K562 (cell line): ENCODE data around the gene AP2S1. TPM values are rescaled to one million over a fixed set of nuclear protein-coding genes. Genes with fewer than 3 reads are reported as not detected.

Experiments
- ARID2 ChIP-seq: fragments of 450-650 bp; IDR thresholded peaks from 2 replicates; pipeline ENCODE4 v1.6.1; 2017; ENCODE audit warnings: antibody characterized with exemption, mild to moderate bottlenecking
- FOXA3 ChIP-seq, 2 experiments: fragments of 450-650 bp in 1 of 2; sonication (generic) in 1 of 2; formaldehyde crosslinking; IDR thresholded peaks in 1 of 2; conservative IDR thresholded peaks in 1 of 2; 2 replicates each; pipeline versions ENCODE4 v1.4.0 to v1.8.0; 2020 to 2022; ENCODE audit warnings: mild to moderate bottlenecking in 2 of 2, missing genetic modification reagents in 1 of 2
- KLF6 ChIP-seq: fragments of 250-450 bp; sonication (Bioruptor Pico); IDR thresholded peaks from 2 replicates; pipeline ENCODE4 v1.4.0; 2020; ENCODE audit warnings: mild to moderate bottlenecking, moderate library complexity, borderline replicate concordance
- SMARCA5 ChIP-seq: fragments of 450-650 bp; IDR thresholded peaks from 2 replicates; pipeline ENCODE4 v1.6.1; 2016
- SRF ChIP-seq, 2 experiments: fragments of 250-450, 450-650 bp in 1 of 2; sonication (Bioruptor Pico) in 1 of 2; sonication (generic) in 1 of 2; formaldehyde crosslinking; IDR thresholded peaks; 2 replicates each; pipeline versions ENCODE4 v1.5.0 to v1.5.1; 2020 to 2022; ENCODE audit warnings: mild to moderate bottlenecking in 1 of 2, missing genetic modification reagents in 1 of 2
- TEAD4 ChIP-seq, 2 experiments: sonication (generic) in 1 of 2; formaldehyde crosslinking in 1 of 2; IDR thresholded peaks; 2 replicates each; pipeline versions ENCODE4 v1.6.1 to v1.8.0; 2012 to 2022; ENCODE audit warnings: borderline replicate concordance in 1 of 2, inconsistent platforms in 1 of 2, low read length in 1 of 2, mild to moderate bottlenecking in 1 of 2, missing genetic modification reagents in 1 of 2
- ZNF644 ChIP-seq: fragments of 200-800 bp; sonication (Bioruptor generic); IDR thresholded peaks from 2 replicates; pipeline ENCODE4 v1.6.1; 2016; ENCODE audit warnings: low read depth, missing genetic modification characterization, missing compliant biosample characterization
- ZNF707 ChIP-seq: fragments of 250-450 bp; sonication (Bioruptor Pico); conservative IDR thresholded peaks from 2 replicates; pipeline ENCODE4 v1.8.0; 2022; ENCODE audit warnings: inconsistent platforms, mild to moderate bottlenecking, moderate library complexity
- polyA plus RNA-seq, 8 experiments: library from polyadenylated mRNA; depleted of rRNA in 4 of 8; stranded (reverse) in 5 of 8; unstranded in 3 of 8; fragments of >200 nt; fragmentation: Nextera tagmentation in 2 of 8; fragmentation: Illumina TruSeq in 1 of 8; extraction: Ambion mirVana in 2 of 8; extraction: Trizol in 1 of 8; gene quantifications; 2 replicates each; pipeline versions ENCODE4 v1.2.1 to v1.2.3, GENCODE V29; 2011 to 2014; ENCODE audit warnings: inconsistent platforms in 1 of 8, missing spikeins in 1 of 8
- total RNA-seq, 7 experiments: library from RNA; depleted of rRNA in 6 of 7; stranded (reverse); fragments of >200 nt in 6 of 7; fragmentation: Illumina TruSeq in 2 of 7; extraction: Trizol in 2 of 7; gene quantifications; 2 replicates each; pipeline versions ENCODE4 v1.2.1 to v1.2.3, GENCODE V29; 2011 to 2021; ENCODE audit warnings: low replicate concordance in 1 of 7
- TF ChIP-seq, protein P1 (sequence below): fragments of 450-650 bp; IDR thresholded peaks from 2 replicates; pipeline ENCODE4 v1.6.1; 2016; ENCODE audit warnings: mild to moderate bottlenecking, moderate library complexity
- TF ChIP-seq, protein P2 (sequence below): fragments of 450-650 bp; formaldehyde crosslinking; conservative IDR thresholded peaks from 2 replicates; pipeline ENCODE4 v1.4.0; 2022; ENCODE audit warnings: mild to moderate bottlenecking, missing genetic modification characterization
- TF ChIP-seq, protein P3 (sequence below): fragments of 250-450 bp; sonication (Bioruptor Pico); IDR thresholded peaks from 2 replicates; pipeline ENCODE4 v1.4.0; 2020; ENCODE audit warnings: mild to moderate bottlenecking, moderate library complexity, borderline replicate concordance

Gene AP2S1
- total and polyA plus RNA-seq, 9 of the 15 experiments (the other 6 are each of a cell fraction or from before 2014, with no cell fraction given): 32.4 to 294 (median 136) TPM

DNA sequence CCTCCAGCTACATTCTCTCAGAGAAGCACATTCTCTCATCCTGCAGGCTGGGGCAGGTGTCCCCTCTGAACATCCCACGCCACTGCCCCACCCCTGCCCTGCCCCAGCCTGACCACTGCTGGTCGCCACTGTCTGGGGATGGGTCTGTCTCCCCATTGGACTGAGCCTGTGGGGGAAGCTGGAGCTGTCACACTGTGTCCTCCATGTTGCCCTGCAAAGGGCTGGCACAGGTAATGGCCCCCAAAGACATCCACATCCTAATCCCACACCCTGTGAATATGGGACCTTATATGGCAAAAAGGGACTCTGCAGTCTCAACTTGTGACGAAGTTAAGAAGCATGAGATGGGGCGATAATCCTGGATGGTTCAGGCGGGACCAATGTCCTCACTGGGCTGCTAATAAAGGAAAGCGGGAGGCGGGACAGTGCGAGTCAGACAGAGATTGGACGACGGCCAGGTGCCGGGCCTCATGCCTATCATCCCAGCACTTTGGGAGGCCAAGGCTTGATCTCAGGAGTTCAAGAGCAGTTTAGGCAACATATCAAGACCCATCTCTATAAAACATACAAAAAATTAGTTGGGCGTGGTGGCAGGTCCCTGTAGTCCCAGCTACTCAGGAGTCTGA lies 9.1 kb downstream of the AP2S1 start (continued):
- TF ChIP-seq SRF (CRISPR knock-in tag; IDR thresholded peaks at IDR 0.05): peak; percentile 72 to 94; a peak in 3 of 4 replicates
- TF ChIP-seq SMARCA5: no peak
- no peak for TF ChIP-seq FOXA3 (CRISPR knock-in tag; conservative IDR thresholded peaks at IDR 0.05 in 1 of 2, IDR thresholded peaks at IDR 0.05 in 1 of 2)
- no peak for TF ChIP-seq KLF6 (CRISPR knock-in tag)
- no peak for TF ChIP-seq ZNF707
- TF ChIP-seq, protein P1, sequence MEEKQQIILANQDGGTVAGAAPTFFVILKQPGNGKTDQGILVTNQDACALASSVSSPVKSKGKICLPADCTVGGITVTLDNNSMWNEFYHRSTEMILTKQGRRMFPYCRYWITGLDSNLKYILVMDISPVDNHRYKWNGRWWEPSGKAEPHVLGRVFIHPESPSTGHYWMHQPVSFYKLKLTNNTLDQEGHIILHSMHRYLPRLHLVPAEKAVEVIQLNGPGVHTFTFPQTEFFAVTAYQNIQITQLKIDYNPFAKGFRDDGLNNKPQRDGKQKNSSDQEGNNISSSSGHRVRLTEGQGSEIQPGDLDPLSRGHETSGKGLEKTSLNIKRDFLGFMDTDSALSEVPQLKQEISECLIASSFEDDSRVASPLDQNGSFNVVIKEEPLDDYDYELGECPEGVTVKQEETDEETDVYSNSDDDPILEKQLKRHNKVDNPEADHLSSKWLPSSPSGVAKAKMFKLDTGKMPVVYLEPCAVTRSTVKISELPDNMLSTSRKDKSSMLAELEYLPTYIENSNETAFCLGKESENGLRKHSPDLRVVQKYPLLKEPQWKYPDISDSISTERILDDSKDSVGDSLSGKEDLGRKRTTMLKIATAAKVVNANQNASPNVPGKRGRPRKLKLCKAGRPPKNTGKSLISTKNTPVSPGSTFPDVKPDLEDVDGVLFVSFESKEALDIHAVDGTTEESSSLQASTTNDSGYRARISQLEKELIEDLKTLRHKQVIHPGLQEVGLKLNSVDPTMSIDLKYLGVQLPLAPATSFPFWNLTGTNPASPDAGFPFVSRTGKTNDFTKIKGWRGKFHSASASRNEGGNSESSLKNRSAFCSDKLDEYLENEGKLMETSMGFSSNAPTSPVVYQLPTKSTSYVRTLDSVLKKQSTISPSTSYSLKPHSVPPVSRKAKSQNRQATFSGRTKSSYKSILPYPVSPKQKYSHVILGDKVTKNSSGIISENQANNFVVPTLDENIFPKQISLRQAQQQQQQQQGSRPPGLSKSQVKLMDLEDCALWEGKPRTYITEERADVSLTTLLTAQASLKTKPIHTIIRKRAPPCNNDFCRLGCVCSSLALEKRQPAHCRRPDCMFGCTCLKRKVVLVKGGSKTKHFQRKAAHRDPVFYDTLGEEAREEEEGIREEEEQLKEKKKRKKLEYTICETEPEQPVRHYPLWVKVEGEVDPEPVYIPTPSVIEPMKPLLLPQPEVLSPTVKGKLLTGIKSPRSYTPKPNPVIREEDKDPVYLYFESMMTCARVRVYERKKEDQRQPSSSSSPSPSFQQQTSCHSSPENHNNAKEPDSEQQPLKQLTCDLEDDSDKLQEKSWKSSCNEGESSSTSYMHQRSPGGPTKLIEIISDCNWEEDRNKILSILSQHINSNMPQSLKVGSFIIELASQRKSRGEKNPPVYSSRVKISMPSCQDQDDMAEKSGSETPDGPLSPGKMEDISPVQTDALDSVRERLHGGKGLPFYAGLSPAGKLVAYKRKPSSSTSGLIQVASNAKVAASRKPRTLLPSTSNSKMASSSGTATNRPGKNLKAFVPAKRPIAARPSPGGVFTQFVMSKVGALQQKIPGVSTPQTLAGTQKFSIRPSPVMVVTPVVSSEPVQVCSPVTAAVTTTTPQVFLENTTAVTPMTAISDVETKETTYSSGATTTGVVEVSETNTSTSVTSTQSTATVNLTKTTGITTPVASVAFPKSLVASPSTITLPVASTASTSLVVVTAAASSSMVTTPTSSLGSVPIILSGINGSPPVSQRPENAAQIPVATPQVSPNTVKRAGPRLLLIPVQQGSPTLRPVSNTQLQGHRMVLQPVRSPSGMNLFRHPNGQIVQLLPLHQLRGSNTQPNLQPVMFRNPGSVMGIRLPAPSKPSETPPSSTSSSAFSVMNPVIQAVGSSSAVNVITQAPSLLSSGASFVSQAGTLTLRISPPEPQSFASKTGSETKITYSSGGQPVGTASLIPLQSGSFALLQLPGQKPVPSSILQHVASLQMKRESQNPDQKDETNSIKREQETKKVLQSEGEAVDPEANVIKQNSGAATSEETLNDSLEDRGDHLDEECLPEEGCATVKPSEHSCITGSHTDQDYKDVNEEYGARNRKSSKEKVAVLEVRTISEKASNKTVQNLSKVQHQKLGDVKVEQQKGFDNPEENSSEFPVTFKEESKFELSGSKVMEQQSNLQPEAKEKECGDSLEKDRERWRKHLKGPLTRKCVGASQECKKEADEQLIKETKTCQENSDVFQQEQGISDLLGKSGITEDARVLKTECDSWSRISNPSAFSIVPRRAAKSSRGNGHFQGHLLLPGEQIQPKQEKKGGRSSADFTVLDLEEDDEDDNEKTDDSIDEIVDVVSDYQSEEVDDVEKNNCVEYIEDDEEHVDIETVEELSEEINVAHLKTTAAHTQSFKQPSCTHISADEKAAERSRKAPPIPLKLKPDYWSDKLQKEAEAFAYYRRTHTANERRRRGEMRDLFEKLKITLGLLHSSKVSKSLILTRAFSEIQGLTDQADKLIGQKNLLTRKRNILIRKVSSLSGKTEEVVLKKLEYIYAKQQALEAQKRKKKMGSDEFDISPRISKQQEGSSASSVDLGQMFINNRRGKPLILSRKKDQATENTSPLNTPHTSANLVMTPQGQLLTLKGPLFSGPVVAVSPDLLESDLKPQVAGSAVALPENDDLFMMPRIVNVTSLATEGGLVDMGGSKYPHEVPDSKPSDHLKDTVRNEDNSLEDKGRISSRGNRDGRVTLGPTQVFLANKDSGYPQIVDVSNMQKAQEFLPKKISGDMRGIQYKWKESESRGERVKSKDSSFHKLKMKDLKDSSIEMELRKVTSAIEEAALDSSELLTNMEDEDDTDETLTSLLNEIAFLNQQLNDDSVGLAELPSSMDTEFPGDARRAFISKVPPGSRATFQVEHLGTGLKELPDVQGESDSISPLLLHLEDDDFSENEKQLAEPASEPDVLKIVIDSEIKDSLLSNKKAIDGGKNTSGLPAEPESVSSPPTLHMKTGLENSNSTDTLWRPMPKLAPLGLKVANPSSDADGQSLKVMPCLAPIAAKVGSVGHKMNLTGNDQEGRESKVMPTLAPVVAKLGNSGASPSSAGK: no peak
- no peak for TF ChIP-seq ARID2
- TF ChIP-seq TEAD4 (IDR thresholded peaks at IDR 0.05; ENCODE audit: low read length): no peak
- no peak for TF ChIP-seq TEAD4 (CRISPR knock-in tag; IDR thresholded peaks at IDR 0.05; ENCODE audit: borderline replicate concordance)
- TF ChIP-seq, protein P2, sequence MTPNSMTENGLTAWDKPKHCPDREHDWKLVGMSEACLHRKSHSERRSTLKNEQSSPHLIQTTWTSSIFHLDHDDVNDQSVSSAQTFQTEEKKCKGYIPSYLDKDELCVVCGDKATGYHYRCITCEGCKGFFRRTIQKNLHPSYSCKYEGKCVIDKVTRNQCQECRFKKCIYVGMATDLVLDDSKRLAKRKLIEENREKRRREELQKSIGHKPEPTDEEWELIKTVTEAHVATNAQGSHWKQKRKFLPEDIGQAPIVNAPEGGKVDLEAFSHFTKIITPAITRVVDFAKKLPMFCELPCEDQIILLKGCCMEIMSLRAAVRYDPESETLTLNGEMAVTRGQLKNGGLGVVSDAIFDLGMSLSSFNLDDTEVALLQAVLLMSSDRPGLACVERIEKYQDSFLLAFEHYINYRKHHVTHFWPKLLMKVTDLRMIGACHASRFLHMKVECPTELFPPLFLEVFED (CRISPR knock-in tag): no peak
- 0 out of 2 replicates have a peak, but pooled peaks have one; percentile 44 for TF ChIP-seq ZNF644 (tag)
- TF ChIP-seq, protein P3, sequence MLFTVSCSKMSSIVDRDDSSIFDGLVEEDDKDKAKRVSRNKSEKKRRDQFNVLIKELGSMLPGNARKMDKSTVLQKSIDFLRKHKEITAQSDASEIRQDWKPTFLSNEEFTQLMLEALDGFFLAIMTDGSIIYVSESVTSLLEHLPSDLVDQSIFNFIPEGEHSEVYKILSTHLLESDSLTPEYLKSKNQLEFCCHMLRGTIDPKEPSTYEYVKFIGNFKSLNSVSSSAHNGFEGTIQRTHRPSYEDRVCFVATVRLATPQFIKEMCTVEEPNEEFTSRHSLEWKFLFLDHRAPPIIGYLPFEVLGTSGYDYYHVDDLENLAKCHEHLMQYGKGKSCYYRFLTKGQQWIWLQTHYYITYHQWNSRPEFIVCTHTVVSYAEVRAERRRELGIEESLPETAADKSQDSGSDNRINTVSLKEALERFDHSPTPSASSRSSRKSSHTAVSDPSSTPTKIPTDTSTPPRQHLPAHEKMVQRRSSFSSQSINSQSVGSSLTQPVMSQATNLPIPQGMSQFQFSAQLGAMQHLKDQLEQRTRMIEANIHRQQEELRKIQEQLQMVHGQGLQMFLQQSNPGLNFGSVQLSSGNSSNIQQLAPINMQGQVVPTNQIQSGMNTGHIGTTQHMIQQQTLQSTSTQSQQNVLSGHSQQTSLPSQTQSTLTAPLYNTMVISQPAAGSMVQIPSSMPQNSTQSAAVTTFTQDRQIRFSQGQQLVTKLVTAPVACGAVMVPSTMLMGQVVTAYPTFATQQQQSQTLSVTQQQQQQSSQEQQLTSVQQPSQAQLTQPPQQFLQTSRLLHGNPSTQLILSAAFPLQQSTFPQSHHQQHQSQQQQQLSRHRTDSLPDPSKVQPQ: no peak
